ENCODE data around the gene TMX1.

The TMX1 gene

DNA sequence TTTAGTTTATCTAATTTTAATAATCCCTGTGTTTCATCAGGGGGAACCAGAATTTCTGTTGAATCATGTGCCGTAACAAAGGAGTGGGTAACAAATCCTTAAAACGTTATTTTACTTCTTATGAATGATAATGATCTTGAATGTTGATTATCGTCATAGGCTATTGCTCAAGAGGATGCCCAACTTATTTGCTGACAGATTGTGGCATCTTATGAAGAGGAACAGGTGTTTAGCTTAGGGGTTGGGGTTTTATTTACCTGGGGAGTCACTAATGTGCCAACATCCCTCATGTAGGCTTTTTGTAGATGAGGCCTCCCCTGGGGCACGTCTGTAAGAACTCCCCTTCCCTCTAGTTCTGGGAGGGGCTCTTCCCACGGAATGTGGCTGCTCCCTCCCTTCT lies 32.4 kb upstream of the TMX1 start:
- no peaks in the 10 kb centered on the region for H3K9me3 ChIP-seq (ENCODE audit: control extremely low read depth in 1 of 5, control insufficient read depth in 4 of 5, insufficient read depth in 2 of 5, low read depth in 1 of 5, low read length in 4 of 5)
- H3K27ac ChIP-seq (ENCODE audit: insufficient read depth in 1 of 2, low read depth in 1 of 2, low read length in 2 of 2, poor library complexity in 1 of 2, severe bottlenecking in 2 of 2): no peak overlapping the region
- 94% methylated on average over 3 of the region's 5 CpGs for WGBS (ENCODE audit: insufficient coverage)
- ChIA-PET CTCF (no interaction called here), POLR2A (no interaction called here)
- no peaks in the 10 kb centered on the region for H3K36me3 ChIP-seq (ENCODE audit: control insufficient read depth in 4 of 4, insufficient read depth in 4 of 4, low read length in 3 of 4)
- H3K4me3 ChIP-seq (ENCODE audit: control insufficient read depth in 1 of 7, extremely low read depth in 1 of 7, insufficient read depth in 4 of 7, low read depth in 2 of 7, low read length in 6 of 7): no peak overlapping the region
- no peak for DNase-seq
- H3K4me1 ChIP-seq (ENCODE audit: control extremely low read depth in 1 of 4, control insufficient read depth in 4 of 4, insufficient read depth in 4 of 4, low read length in 3 of 4): peaks cover 0 to 4% (median 0%) of the 10 kb centered on the region in 4 experiments
- no peaks in the 10 kb centered on the region for H3K27me3 ChIP-seq (replicated peaks in 2 of 5; ENCODE audit: control insufficient read depth in 4 of 5, insufficient read depth in 5 of 5, low read length in 4 of 5)

DNA sequence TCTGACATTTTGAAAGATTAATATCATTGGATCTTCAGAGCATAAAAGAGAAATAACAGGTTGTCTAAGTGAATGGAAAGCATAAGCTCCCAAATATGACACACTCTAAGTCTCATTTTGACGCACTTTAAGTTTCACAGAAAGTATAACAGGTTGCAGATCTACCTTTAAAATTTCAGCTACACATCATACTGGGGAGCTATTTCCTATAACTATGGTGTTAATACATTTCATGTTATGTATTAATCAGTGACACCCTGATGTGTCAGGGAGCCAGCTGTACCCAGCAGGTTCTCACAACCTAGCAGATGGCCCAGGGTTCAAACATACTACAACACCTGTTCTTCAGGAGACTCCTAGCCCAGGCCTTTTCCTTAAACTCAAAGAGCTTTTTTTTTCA lies 31.1 kb upstream of the TMX1 start:
- no peak for DNase-seq
- CTCF ChIA-PET: interaction anchor here (0.9 to 2.2 kb wide), 2 partner anchors 9 to 13 kb away, joined by 3 to 11 read pairs; no protein-coding TSS in a partner anchor
- Histone ChIP-seq H3K36me3 (ENCODE audit: control insufficient read depth in 4 of 4, insufficient read depth in 4 of 4, low read length in 3 of 4) (no peaks in the 10 kb centered on the region), H3K27me3 (replicated peaks in 2 of 5; ENCODE audit: control insufficient read depth in 4 of 5, insufficient read depth in 5 of 5, low read length in 4 of 5) (no peaks in the 10 kb centered on the region), H3K27ac (ENCODE audit: insufficient read depth in 1 of 2, low read depth in 1 of 2, low read length in 2 of 2, poor library complexity in 1 of 2, severe bottlenecking in 2 of 2) (no peak overlapping the region), H3K4me1 (ENCODE audit: control extremely low read depth in 1 of 4, control insufficient read depth in 4 of 4, insufficient read depth in 4 of 4, low read length in 3 of 4) (peaks cover 0 to 4% (median 0%) of the 10 kb centered on the region in 4 experiments), H3K4me3 (ENCODE audit: control insufficient read depth in 1 of 7, extremely low read depth in 1 of 7, insufficient read depth in 4 of 7, low read depth in 2 of 7, low read length in 6 of 7) (no peak overlapping the region), H3K9me3 (ENCODE audit: control extremely low read depth in 1 of 5, control insufficient read depth in 4 of 5, insufficient read depth in 2 of 5, low read depth in 1 of 5, low read length in 4 of 5) (no peaks in the 10 kb centered on the region)
- POLR2A ChIA-PET: no interaction called here
- no CpG with 5 or more reads among the region's 1 CpG for WGBS (ENCODE audit: insufficient coverage)

DNA sequence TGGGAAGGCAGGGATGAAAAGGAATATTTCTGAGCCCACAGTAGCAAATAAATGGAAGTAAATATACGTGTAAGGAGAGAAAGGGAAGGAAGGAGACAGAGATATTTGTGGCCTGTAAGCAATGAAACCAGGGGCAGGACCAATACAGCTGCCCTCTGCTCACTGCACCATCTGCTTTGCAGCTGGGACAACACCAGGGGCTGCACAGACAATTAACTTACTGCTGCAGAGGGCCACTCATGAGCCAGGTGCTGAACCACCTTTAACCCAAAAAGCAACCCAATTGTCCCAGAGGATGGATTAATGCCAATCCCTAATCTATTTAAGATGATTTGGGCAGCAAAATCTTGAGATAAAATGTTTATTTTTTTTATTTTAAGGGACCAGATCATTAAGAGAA lies 30.6 kb upstream of the TMX1 start:
- DNase-seq: no peak
- H3K9me3 ChIP-seq (ENCODE audit: control extremely low read depth in 1 of 5, control insufficient read depth in 4 of 5, insufficient read depth in 2 of 5, low read depth in 1 of 5, low read length in 4 of 5): no peaks in the 10 kb centered on the region
- ChIA-PET CTCF (interaction anchor here (2.2 kb wide), 1 partner anchor 9 kb away, joined by 11 read pairs; no protein-coding TSS in a partner anchor), POLR2A (no interaction called here)
- peaks cover 0 to 4% (median 0%) of the 10 kb centered on the region in 4 experiments for H3K4me1 ChIP-seq (ENCODE audit: control extremely low read depth in 1 of 4, control insufficient read depth in 4 of 4, insufficient read depth in 4 of 4, low read length in 3 of 4)
- H3K27me3 ChIP-seq (replicated peaks in 2 of 5; ENCODE audit: control insufficient read depth in 4 of 5, insufficient read depth in 5 of 5, low read length in 4 of 5): no peaks in the 10 kb centered on the region
- H3K27ac ChIP-seq (ENCODE audit: insufficient read depth in 1 of 2, low read depth in 1 of 2, low read length in 2 of 2, poor library complexity in 1 of 2, severe bottlenecking in 2 of 2): no peak overlapping the region
- no peak overlapping the region for H3K4me3 ChIP-seq (ENCODE audit: control insufficient read depth in 1 of 7, extremely low read depth in 1 of 7, insufficient read depth in 4 of 7, low read depth in 2 of 7, low read length in 6 of 7)
- WGBS (ENCODE audit: insufficient coverage): 29% methylated on average over 1 of the region's 1 CpG
- H3K36me3 ChIP-seq (ENCODE audit: control insufficient read depth in 4 of 4, insufficient read depth in 4 of 4, low read length in 3 of 4): no peaks in the 10 kb centered on the region

DNA sequence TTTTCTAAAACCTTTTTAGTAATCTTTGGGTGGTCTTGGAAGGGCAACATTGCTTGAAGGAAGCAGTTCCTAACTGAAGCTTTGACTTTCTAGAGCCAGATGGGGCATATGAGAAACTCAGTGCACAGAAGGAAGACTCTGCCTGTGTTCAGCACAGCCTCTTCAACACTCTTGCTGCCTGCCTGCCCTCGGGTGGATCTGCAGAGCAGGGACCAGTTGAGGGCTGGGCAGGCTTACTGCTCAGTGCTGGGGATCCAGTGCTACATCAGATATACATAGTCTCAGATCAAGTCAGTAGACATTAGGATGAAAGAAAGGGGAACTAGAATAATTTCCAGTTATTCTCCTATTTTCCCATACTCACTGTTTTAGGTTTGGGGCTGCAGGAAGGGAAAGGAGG lies 29.5 kb upstream of the TMX1 start:
- DNase-seq: no peak
- ChIA-PET CTCF (interaction anchor here (1.0 kb wide), 1 partner anchor 115 kb away, joined by 3 read pairs; no protein-coding TSS in a partner anchor), POLR2A (no interaction called here)
- no peaks in the 10 kb centered on the region for H3K27me3 ChIP-seq (replicated peaks in 2 of 5; ENCODE audit: control insufficient read depth in 4 of 5, insufficient read depth in 5 of 5, low read length in 4 of 5)
- H3K4me1 ChIP-seq (ENCODE audit: control extremely low read depth in 1 of 4, control insufficient read depth in 4 of 4, insufficient read depth in 4 of 4, low read length in 3 of 4): peaks cover 0 to under 1% (median 0%) of the 10 kb centered on the region in 4 experiments
- WGBS (ENCODE audit: insufficient coverage): no CpG with 5 or more reads among the region's 1 CpG
- no peak overlapping the region for H3K4me3 ChIP-seq (ENCODE audit: control insufficient read depth in 1 of 7, extremely low read depth in 1 of 7, insufficient read depth in 4 of 7, low read depth in 2 of 7, low read length in 6 of 7)
- H3K9me3 ChIP-seq (ENCODE audit: control extremely low read depth in 1 of 5, control insufficient read depth in 4 of 5, insufficient read depth in 2 of 5, low read depth in 1 of 5, low read length in 4 of 5): no peaks in the 10 kb centered on the region
- no peak overlapping the region for H3K27ac ChIP-seq (ENCODE audit: insufficient read depth in 1 of 2, low read depth in 1 of 2, low read length in 2 of 2, poor library complexity in 1 of 2, severe bottlenecking in 2 of 2)
- no peaks in the 10 kb centered on the region for H3K36me3 ChIP-seq (ENCODE audit: control insufficient read depth in 4 of 4, insufficient read depth in 4 of 4, low read length in 3 of 4)

DNA sequence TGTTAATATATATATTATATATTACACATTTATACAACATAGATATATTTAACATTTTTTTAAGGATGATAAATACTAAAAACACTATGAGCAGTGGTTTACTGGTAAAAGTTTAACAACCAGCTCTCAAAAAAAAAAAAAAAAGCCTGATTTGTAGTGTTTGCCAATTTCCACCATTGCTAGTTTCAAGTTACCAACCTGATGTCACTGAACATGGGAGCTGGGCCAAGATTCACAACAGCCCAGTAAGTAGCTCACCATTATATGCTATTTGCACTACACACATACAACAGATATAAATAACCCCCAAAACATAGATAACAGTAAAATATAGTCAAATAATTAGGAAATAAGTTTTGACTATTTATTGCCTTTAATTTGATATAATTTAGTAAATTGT lies 28.9 kb upstream of the TMX1 start:
- Histone ChIP-seq H3K9me3 (ENCODE audit: control extremely low read depth in 1 of 5, control insufficient read depth in 4 of 5, insufficient read depth in 2 of 5, low read depth in 1 of 5, low read length in 4 of 5) (no peaks in the 10 kb centered on the region), H3K4me3 (ENCODE audit: control insufficient read depth in 1 of 7, extremely low read depth in 1 of 7, insufficient read depth in 4 of 7, low read depth in 2 of 7, low read length in 6 of 7) (no peak overlapping the region), H3K27ac (ENCODE audit: insufficient read depth in 1 of 2, low read depth in 1 of 2, low read length in 2 of 2, poor library complexity in 1 of 2, severe bottlenecking in 2 of 2) (no peak overlapping the region), H3K36me3 (ENCODE audit: control insufficient read depth in 4 of 4, insufficient read depth in 4 of 4, low read length in 3 of 4) (no peaks in the 10 kb centered on the region), H3K27me3 (replicated peaks in 2 of 5; ENCODE audit: control insufficient read depth in 4 of 5, insufficient read depth in 5 of 5, low read length in 4 of 5) (no peaks in the 10 kb centered on the region), H3K4me1 (ENCODE audit: control extremely low read depth in 1 of 4, control insufficient read depth in 4 of 4, insufficient read depth in 4 of 4, low read length in 3 of 4) (no peaks in the 10 kb centered on the region)
- CTCF ChIA-PET: interaction anchor here (1.0 kb wide), 1 partner anchor 116 kb away, joined by 3 read pairs; no protein-coding TSS in a partner anchor
- no peak for DNase-seq
- POLR2A ChIA-PET: no interaction called here

GRCh38 chr14:51216602-51217001 lies 23.4 kb upstream of the TMX1 start:
- no peak overlapping the region for H3K4me3 ChIP-seq (ENCODE audit: control insufficient read depth in 1 of 7, extremely low read depth in 1 of 7, insufficient read depth in 4 of 7, low read depth in 2 of 7, low read length in 6 of 7)
- H3K36me3 ChIP-seq (ENCODE audit: control insufficient read depth in 4 of 4, insufficient read depth in 4 of 4, low read length in 3 of 4): no peaks in the 10 kb centered on the region
- H3K9me3 ChIP-seq (ENCODE audit: control extremely low read depth in 1 of 5, control insufficient read depth in 4 of 5, insufficient read depth in 2 of 5, low read depth in 1 of 5, low read length in 4 of 5): no peaks in the 10 kb centered on the region
- H3K27ac ChIP-seq (ENCODE audit: insufficient read depth in 1 of 2, low read depth in 1 of 2, low read length in 2 of 2, poor library complexity in 1 of 2, severe bottlenecking in 2 of 2): no peak overlapping the region
- DNase-seq: no peak
- no peaks in the 10 kb centered on the region for H3K4me1 ChIP-seq (ENCODE audit: control extremely low read depth in 1 of 4, control insufficient read depth in 4 of 4, insufficient read depth in 4 of 4, low read length in 3 of 4)
- CTCF ChIA-PET: no interaction called here
- no CpG with 5 or more reads among the region's 1 CpG for WGBS (ENCODE audit: insufficient coverage)
- H3K27me3 ChIP-seq (replicated peaks in 2 of 5; ENCODE audit: control insufficient read depth in 4 of 5, insufficient read depth in 5 of 5, low read length in 4 of 5): no peaks in the 10 kb centered on the region
- POLR2A ChIA-PET: no interaction called here

DNA sequence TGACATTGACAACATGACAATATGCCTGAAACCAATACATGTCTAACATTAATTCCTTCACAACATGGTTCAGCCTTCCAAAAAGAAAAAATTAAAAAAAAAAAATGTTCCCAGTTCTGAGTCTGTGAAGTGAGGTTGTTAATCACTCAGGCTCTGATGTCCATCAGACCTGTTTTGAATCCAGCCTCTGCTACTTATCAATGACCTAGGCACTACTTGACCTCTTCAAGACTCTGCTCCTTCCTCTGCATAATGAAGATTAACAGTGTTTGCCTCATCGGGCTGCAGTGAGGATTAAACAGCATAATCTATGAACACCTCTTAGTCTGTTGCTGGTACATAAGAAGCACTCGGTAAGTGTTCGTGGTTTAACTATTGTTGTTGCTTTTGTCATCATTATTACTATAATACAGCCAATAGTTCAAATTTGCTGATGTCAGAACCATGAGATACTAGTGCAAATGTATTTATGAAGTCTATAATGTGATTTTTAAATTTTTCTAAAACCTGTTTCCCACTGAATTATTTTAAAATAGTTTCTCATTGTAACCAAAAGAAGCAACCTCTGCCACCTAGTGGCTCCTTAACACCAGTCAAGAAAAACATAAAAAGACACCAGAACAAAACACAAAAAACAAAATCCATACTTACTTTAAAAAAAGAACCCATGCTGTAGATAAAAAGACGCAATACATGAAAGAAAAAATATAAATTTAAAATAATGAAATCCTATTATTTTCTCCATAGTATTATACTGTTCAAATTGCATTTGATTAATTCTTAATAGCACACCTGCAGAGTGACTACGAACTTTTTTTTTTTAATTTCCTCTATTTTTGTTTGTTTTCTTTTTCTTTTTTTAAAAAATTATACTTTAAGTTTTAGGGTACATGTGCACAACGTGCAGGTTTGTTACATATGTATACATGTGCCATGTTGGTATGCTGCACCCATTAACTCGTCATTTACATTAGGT lies 20.3 kb upstream of the TMX1 start:
- DNase-seq: peak; percentile 37 to 71 (median 63)
- Histone ChIP-seq H3K36me3 (ENCODE audit: control insufficient read depth in 4 of 4, insufficient read depth in 4 of 4, low read length in 3 of 4) (no peaks in the 10 kb centered on the region), H3K4me1 (ENCODE audit: control extremely low read depth in 1 of 4, control insufficient read depth in 4 of 4, insufficient read depth in 4 of 4, low read length in 3 of 4) (no peaks in the 10 kb centered on the region), H3K27ac (ENCODE audit: insufficient read depth in 1 of 2, low read depth in 1 of 2, low read length in 2 of 2, poor library complexity in 1 of 2, severe bottlenecking in 2 of 2) (no peak overlapping the region), H3K4me3 (ENCODE audit: control insufficient read depth in 1 of 7, extremely low read depth in 1 of 7, insufficient read depth in 4 of 7, low read depth in 2 of 7, low read length in 6 of 7) (no peak overlapping the region), H3K9me3 (ENCODE audit: control extremely low read depth in 1 of 5, control insufficient read depth in 4 of 5, insufficient read depth in 2 of 5, low read depth in 1 of 5, low read length in 4 of 5) (no peaks in the 10 kb centered on the region), H3K27me3 (replicated peaks in 2 of 5; ENCODE audit: control insufficient read depth in 4 of 5, insufficient read depth in 5 of 5, low read length in 4 of 5) (no peaks in the 10 kb centered on the region)
- WGBS (ENCODE audit: insufficient coverage): no CpG with 5 or more reads among the region's 7 CpGs
- ChIA-PET CTCF (interaction anchor here (0.6 to 2.4 kb wide), 3 partner anchors 11 to 266 kb away, joined by 3 to 20 read pairs (median 11); no protein-coding TSS in a partner anchor), POLR2A (no interaction called here)

Measured in common myeloid progenitor, CD34-positive (primary cell).